Measurements from ENCODE around the gene CTTNBP2. TPM values are rescaled to one million over a fixed set of nuclear protein-coding genes. Genes with fewer than 3 reads are reported as not detected.

Gene CTTNBP2, protein sequence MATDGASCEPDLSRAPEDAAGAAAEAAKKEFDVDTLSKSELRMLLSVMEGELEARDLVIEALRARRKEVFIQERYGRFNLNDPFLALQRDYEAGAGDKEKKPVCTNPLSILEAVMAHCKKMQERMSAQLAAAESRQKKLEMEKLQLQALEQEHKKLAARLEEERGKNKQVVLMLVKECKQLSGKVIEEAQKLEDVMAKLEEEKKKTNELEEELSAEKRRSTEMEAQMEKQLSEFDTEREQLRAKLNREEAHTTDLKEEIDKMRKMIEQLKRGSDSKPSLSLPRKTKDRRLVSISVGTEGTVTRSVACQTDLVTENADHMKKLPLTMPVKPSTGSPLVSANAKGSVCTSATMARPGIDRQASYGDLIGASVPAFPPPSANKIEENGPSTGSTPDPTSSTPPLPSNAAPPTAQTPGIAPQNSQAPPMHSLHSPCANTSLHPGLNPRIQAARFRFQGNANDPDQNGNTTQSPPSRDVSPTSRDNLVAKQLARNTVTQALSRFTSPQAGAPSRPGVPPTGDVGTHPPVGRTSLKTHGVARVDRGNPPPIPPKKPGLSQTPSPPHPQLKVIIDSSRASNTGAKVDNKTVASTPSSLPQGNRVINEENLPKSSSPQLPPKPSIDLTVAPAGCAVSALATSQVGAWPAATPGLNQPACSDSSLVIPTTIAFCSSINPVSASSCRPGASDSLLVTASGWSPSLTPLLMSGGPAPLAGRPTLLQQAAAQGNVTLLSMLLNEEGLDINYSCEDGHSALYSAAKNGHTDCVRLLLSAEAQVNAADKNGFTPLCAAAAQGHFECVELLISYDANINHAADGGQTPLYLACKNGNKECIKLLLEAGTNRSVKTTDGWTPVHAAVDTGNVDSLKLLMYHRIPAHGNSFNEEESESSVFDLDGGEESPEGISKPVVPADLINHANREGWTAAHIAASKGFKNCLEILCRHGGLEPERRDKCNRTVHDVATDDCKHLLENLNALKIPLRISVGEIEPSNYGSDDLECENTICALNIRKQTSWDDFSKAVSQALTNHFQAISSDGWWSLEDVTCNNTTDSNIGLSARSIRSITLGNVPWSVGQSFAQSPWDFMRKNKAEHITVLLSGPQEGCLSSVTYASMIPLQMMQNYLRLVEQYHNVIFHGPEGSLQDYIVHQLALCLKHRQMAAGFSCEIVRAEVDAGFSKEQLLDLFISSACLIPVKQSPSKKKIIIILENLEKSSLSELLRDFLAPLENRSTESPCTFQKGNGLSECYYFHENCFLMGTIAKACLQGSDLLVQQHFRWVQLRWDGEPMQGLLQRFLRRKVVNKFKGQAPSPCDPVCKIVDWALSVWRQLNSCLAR (N-terminal part only)
- 1 to 10 TPM; 5.2 to 6.5 TPM for total RNA-seq
- 6.4 TPM for polyA plus RNA-seq (2013, experiment 1 of 2)
- polyA plus RNA-seq (2013, experiment 2 of 2), result 6.5 TPM
- long read RNA-seq, experiment 1, partial matches to known transcripts, result 0 of 1 reads
- long read RNA-seq, experiment 1, other reads (novel, unspliced or antisense), result 1 of 1 reads
- long read RNA-seq, experiment 2, partial matches to known transcripts, result 2 of 5 reads
- long read RNA-seq, experiment 2, other reads (novel, unspliced or antisense), result 3 of 5 reads
- long read RNA-seq, experiment 3, full-length matches to known transcripts, result 1 of 5 reads
- long read RNA-seq, experiment 3, partial matches to known transcripts, result 0 of 5 reads
- long read RNA-seq, experiment 3, other reads (novel, unspliced or antisense), result 4 of 5 reads
- long read RNA-seq, experiment 4, result 0 reads

- no peaks in the 10 kb centered on the region for H3K36me3 Mint-ChIP-seq (ENCODE audit: low read depth)
- no peak within 1 kb of the TSS for H3K27ac Mint-ChIP-seq
- Histone ChIP-seq H3K4me1 (ENCODE audit: control insufficient read depth, insufficient read depth, low read length) (no peaks in the 10 kb centered on the region), H3K4me3 (ENCODE audit: low read length) (peak within 1 kb of the TSS; percentile 86), H3K27me3 (ENCODE audit: control insufficient read depth, insufficient read depth, low read length, poor library complexity, severe bottlenecking) (peaks cover 30% of the 10 kb centered on the region), H3K9ac (ENCODE audit: extremely low read depth, low read length, poor library complexity, severe bottlenecking) (peak within 1 kb of the TSS; percentile 39), H3K27ac (ENCODE audit: low read depth, low read length) (no peak within 1 kb of the TSS), H3K36me3 (ENCODE audit: control insufficient read depth, insufficient read depth, low read length) (no peaks in the 10 kb centered on the region), H3K9me3 (ENCODE audit: control insufficient read depth, low read length) (no peaks in the 10 kb centered on the region)
- H3K4me1 Mint-ChIP-seq, result peaks cover 17% of the 10 kb centered on the region
- no peaks in the 10 kb centered on the region for H3K9me3 Mint-ChIP-seq
- DNase-seq, result peak; percentile 87
- H3K4me3 Mint-ChIP-seq, result peak within 1 kb of the TSS; percentile 79
- WGBS, 2 experiments (ENCODE audit: insufficient coverage in 1 of 2, insufficient read length in 1 of 2), result 0 to 1% methylated on average over 47 to 87 of the region's 87 CpGs
- H3K27me3 Mint-ChIP-seq (ENCODE audit: insufficient read depth), result peaks cover 43% of the 10 kb centered on the region
- TF ChIP-seq CTCF (conservative IDR thresholded peaks at IDR 0.05), result peak; percentile 22
Observed at GRCh38 chr7:117873310-117874190, at the start of gene CTTNBP2. TSS of gene CTTNBP2 (minus strand) at chr7:117873441. CDS start at chr7:117873415, 26 bp downstream.

- Mint-ChIP-seq H3K27me3 (ENCODE audit: insufficient read depth) (no peaks in the 10 kb centered on the region), H3K9me3 (peaks cover 4% of the 10 kb centered on the region), H3K36me3 (ENCODE audit: low read depth) (no peaks in the 10 kb centered on the region), H3K4me3 (no peak overlapping the region), H3K27ac (no peak overlapping the region), H3K4me1 (peaks cover 12% of the 10 kb centered on the region)
- no peak for DNase-seq
- H3K27me3 ChIP-seq (ENCODE audit: control insufficient read depth, insufficient read depth, low read length, poor library complexity, severe bottlenecking), result no peaks in the 10 kb centered on the region
- no peaks in the 10 kb centered on the region for H3K36me3 ChIP-seq (ENCODE audit: control insufficient read depth, insufficient read depth, low read length)
- TF ChIP-seq CTCF (conservative IDR thresholded peaks at IDR 0.05), result no peak
- H3K9ac ChIP-seq (ENCODE audit: extremely low read depth, low read length, poor library complexity, severe bottlenecking), result no peak overlapping the region
- H3K4me3 ChIP-seq (ENCODE audit: low read length), result no peak overlapping the region
- no peak overlapping the region for H3K27ac ChIP-seq (ENCODE audit: low read depth, low read length)
- WGBS, 2 experiments (ENCODE audit: insufficient coverage in 1 of 2, insufficient read length in 1 of 2), result 86 to 92% methylated on average over 2 of the region's 2 CpGs
- H3K9me3 ChIP-seq (ENCODE audit: control insufficient read depth, low read length), result peaks cover 9% of the 10 kb centered on the region
- H3K4me1 ChIP-seq (ENCODE audit: control insufficient read depth, insufficient read depth, low read length), result no peaks in the 10 kb centered on the region
Observed at GRCh38 chr7:117916309-117916708, 43.1 kb upstream of the CTTNBP2 start.
